ENCODE measurements around the gene VAV3.

The VAV3 gene

DNA sequence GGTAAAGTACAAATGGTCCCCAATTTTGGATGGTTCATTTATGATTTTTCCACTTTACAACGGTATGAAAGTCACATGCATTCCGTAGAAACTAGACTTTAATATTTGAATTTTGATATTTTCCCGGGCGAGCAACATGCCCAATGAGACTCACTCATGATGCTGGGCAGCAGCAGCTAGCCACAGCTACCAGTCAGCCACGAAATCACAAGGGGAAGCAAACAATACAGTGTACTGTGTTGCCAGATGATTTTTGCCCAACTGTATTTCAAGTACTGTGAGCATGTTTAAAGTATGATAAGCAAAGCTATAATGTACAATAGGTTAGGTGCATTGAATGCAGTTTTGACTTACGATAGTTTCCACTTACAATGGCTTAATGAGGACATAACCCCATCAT, 266.8 kb downstream of the VAV3 start:
- in situ Hi-C loops (cut with MboI; ENCODE audit: low sequenced_read_pairs, unreplicated experiment): no loop called here
- DNase-seq (ENCODE audit: low spot score): no peak
- TF ChIP-seq, protein P1, sequence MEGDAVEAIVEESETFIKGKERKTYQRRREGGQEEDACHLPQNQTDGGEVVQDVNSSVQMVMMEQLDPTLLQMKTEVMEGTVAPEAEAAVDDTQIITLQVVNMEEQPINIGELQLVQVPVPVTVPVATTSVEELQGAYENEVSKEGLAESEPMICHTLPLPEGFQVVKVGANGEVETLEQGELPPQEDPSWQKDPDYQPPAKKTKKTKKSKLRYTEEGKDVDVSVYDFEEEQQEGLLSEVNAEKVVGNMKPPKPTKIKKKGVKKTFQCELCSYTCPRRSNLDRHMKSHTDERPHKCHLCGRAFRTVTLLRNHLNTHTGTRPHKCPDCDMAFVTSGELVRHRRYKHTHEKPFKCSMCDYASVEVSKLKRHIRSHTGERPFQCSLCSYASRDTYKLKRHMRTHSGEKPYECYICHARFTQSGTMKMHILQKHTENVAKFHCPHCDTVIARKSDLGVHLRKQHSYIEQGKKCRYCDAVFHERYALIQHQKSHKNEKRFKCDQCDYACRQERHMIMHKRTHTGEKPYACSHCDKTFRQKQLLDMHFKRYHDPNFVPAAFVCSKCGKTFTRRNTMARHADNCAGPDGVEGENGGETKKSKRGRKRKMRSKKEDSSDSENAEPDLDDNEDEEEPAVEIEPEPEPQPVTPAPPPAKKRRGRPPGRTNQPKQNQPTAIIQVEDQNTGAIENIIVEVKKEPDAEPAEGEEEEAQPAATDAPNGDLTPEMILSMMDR (IDR thresholded peaks at IDR 0.05; ENCODE audit: borderline replicate concordance, control extremely low read depth, extremely low read depth, insufficient read depth, missing control alignments): no peak

- in situ Hi-C loops (cut with MboI; ENCODE audit: low sequenced_read_pairs, unreplicated experiment): no loop called here
- TF ChIP-seq, protein P1 (IDR thresholded peaks at IDR 0.05; ENCODE audit: borderline replicate concordance, control extremely low read depth, extremely low read depth, insufficient read depth, missing control alignments): no peak
- DNase-seq (ENCODE audit: low spot score): no peak
These were observed 269.6 kb downstream of the VAV3 start for GRCh38 chr1:107695341-107695740.

DNA sequence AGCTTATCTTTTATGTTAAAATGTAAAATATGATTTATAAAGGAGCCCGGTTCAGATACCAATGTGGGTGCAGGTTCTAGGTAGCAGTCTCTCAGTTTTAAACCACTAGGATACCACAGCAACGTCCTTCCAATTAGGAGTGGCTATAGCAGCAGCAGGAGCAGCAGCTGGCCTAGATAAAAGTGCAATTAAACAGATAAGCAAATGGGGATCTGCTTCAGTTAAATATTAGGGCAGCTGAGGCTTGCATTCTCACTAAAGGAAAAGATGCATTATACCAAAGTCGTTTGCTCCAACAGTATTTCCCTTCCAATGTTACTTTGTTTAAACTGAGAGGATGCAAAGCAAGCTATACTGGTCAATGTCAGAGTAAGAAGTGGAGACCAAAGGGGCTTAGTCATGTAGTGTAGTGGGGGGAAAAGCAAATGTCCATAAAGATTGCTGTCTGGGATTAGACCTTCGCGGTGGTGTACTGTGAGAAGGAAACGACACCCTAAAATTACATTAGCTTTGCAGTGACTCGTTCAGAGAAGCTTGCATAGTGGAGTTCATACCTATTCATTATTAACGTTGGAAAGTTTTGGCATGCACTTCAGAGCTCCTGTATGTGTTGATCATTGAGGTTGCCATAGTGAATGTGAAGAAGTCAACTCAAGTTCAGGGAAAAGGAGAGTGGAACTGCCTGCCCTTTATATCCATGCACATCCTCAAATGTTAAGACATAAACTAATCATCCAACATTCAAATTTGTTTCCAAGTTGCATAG, 272.2 kb downstream of the VAV3 start:
- TF ChIP-seq, protein P1 (IDR thresholded peaks at IDR 0.05; ENCODE audit: borderline replicate concordance, control extremely low read depth, extremely low read depth, insufficient read depth, missing control alignments): no peak
- DNase-seq (ENCODE audit: low spot score): no peak
- in situ Hi-C loops (cut with MboI; ENCODE audit: low sequenced_read_pairs, unreplicated experiment): no loop called here

DNA sequence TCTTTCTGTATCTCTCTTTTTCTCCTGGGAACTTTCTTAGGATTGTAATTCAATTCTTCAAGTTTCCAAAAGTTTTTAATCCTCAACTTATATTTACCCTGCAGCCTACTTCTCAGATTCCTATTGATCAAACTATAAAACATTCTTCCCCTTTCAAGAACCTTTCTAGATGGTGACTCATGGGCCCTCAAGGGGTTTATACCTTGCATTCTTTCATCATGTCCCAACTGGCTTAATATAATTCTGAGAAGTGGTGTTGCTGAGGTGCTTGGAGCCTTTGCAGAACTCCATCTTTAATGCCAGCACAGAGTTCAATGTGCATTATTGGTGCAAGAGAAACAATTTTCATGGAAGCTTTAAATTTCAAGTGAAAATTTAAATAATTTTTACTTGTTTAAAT, 273.4 kb downstream of the VAV3 start:
- no peak for DNase-seq (ENCODE audit: low spot score)
- in situ Hi-C loops (cut with MboI; ENCODE audit: low sequenced_read_pairs, unreplicated experiment): no loop called here
- TF ChIP-seq, protein P1 (IDR thresholded peaks at IDR 0.05; ENCODE audit: borderline replicate concordance, control extremely low read depth, extremely low read depth, insufficient read depth, missing control alignments): no peak

DNA sequence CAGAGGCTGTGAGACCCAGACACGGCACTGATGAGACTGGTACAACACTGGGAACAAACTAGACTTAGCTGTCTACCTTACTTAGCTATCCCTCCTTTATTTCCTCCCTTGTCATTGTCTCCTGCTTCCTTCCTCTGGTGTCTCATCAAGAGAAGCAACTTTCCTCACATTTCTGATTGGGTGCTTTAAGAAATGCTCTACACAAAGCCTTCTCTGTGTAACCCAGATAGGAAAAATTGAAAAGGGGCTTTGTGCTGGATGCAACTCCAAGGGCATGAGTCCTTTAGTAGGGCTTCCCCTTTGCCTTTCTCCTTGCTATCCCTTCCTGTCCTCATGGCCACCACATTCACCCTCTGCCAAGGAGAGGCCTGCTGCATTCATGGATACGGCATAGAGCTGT, 274.5 kb downstream of the VAV3 start:
- in situ Hi-C loops (cut with MboI; ENCODE audit: low sequenced_read_pairs, unreplicated experiment): no loop called here
- TF ChIP-seq, protein P1 (IDR thresholded peaks at IDR 0.05; ENCODE audit: borderline replicate concordance, control extremely low read depth, extremely low read depth, insufficient read depth, missing control alignments): no peak
- no peak for DNase-seq (ENCODE audit: low spot score)

DNA sequence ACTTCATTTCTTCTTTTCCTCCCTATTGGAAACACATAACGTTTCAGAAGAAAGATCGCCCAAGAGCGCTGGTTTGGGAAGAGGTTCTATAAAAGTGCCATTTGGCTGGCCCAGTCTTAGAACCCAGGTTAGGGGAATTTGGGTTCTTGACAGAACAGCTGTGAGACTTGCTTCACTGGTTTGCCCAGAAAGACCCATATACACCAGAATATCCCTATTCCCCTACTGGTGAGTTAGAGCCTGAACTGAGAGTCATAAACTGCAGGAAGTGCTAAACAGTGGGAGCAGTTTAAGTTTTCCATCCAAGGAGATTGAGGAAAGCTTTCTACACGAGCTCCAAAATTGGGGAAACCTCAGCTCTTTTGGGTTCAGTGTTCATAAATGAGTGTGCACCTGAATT, 275.2 kb downstream of the VAV3 start:
- in situ Hi-C loops (cut with MboI; ENCODE audit: low sequenced_read_pairs, unreplicated experiment): no loop called here
- no peak for DNase-seq (ENCODE audit: low spot score)
- TF ChIP-seq, protein P1 (IDR thresholded peaks at IDR 0.05; ENCODE audit: borderline replicate concordance, control extremely low read depth, extremely low read depth, insufficient read depth, missing control alignments): no peak

All from GM13976 (cell line).